NCI-H1436 (cell line): ENCODE results near the gene PPM1N.

Experiments
- DNase-seq: peaks from one replicate; lab custom pipeline; 2025; lab: John Stamatoyannopoulos, UW

Gene PPM1N

DNA sequence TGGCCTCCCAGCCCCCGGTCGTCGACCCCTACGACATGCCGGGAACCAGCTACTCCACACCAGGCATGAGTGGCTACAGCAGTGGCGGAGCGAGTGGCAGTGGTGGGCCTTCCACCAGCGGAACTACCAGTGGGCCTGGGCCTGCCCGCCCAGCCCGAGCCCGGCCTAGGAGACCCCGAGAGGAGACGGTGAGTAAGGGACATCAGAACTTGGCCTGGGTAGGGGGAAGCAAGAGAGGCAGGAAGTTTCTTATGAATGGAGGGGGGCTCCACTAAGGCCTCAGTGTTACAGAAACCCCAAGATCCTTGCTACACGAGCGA is 27.5 kb upstream of the PPM1N start:
- no peak for DNase-seq

DNA sequence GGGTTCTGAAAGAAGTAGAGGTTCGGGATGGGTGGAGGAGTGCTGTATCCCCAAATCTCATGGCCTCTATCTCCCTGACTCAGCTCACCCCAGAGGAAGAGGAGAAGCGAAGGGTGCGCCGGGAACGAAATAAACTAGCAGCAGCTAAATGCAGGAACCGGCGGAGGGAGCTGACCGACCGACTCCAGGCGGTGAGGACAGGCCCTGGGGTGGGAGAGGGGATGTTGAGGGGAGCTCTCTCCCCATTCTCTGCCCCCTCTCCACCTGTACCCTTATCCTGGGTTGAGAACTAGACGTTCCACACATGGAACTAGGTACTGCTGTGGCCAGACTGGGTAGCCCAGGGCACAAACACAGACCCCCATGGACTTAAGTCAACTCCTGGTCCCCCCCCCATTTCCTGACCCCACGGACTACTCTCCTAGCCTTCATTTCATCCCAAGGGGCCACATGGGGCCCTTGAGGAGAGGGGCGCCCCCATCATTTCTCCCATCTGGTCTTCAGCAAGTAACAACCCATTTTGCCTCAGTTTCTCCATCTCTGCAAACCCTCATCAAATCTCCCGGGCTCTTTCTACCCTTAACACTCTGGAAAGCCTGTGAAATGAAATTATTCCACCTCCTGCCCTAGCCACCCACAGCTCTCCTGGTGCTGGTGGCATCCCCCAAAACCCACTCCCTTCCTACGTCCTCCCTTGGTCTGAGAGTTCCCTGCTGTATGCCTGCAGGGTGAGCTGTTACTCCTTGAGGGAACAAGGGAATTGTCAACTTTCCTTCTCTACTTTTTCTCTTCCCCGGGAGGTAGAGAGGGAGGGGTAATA is 26.9 kb upstream of the PPM1N start:
- no peak for DNase-seq

DNA sequence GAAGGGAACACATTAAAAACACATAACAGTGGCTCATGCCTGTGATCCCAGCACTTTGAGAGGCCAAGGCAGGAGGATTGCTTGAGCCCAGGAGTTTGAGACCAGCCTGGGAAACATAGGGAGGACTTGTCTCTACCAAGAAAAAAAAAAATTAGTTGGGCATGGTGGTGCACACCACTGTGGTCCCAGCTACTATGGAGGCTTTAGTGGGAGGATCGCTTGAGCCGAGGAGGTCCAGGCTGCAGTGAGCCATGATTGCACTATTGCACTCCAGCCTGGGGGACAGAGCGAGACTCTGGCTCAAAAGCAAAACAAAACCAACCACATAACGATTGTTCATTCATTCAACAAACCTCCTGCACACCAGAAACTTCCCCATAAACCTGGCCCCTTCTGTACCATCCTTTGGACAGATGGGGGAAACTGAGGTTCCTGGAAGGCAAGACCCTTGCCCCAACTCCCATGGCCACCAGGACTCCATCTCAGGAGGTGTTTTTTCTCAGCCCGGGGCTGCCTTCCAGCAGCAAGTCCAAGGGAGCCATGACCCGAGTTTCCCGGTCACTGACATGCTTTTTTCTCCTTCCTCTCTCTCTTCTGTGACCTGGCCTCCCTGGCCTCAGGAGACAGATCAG is 26.2 kb upstream of the PPM1N start:
- DNase-seq: no peak

DNA sequence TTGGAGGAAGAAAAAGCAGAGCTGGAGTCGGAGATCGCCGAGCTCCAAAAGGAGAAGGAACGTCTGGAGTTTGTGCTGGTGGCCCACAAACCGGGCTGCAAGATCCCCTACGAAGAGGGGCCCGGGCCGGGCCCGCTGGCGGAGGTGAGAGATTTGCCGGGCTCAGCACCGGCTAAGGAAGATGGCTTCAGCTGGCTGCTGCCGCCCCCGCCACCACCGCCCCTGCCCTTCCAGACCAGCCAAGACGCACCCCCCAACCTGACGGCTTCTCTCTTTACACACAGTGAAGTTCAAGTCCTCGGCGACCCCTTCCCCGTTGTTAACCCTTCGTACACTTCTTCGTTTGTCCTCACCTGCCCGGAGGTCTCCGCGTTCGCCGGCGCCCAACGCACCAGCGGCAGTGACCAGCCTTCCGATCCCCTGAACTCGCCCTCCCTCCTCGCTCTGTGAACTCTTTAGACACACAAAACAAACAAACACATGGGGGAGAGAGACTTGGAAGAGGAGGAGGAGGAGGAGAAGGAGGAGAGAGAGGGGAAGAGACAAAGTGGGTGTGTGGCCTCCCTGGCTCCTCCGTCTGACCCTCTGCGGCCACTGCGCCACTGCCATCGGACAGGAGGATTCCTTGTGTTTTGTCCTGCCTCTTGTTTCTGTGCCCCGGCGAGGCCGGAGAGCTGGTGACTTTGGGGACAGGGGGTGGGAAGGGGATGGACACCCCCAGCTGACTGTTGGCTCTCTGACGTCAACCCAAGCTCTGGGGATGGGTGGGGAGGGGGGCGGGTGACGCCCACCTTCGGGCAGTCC is 25.5 kb upstream of the PPM1N start:
- DNase-seq: no peak

DNA sequence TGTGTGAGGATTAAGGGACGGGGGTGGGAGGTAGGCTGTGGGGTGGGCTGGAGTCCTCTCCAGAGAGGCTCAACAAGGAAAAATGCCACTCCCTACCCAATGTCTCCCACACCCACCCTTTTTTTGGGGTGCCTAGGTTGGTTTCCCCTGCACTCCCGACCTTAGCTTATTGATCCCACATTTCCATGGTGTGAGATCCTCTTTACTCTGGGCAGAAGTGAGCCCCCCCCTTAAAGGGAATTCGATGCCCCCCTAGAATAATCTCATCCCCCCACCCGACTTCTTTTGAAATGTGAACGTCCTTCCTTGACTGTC is 24.9 kb upstream of the PPM1N start:
- no peak for DNase-seq

DNA sequence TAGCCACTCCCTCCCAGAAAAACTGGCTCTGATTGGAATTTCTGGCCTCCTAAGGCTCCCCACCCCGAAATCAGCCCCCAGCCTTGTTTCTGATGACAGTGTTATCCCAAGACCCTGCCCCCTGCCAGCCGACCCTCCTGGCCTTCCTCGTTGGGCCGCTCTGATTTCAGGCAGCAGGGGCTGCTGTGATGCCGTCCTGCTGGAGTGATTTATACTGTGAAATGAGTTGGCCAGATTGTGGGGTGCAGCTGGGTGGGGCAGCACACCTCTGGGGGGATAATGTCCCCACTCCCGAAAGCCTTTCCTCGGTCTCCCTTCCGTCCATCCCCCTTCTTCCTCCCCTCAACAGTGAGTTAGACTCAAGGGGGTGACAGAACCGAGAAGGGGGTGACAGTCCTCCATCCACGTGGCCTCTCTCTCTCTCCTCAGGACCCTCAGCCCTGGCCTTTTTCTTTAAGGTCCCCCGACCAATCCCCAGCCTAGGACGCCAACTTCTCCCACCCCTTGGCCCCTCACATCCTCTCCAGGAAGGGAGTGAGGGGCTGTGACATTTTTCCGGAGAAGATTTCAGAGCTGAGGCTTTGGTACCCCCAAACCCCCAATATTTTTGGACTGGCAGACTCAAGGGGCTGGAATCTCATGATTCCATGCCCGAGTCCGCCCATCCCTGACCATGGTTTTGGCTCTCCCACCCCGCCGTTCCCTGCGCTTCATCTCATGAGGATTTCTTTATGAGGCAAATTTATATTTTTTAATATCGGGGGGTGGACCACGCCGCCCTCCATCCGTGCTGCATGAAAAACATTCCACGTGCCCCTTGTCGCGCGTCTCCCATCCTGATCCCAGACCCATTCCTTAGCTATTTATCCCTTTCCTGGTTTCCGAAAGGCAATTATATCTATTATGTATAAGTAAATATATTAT is 24.3 kb upstream of the PPM1N start:
- no peak for DNase-seq

DNA sequence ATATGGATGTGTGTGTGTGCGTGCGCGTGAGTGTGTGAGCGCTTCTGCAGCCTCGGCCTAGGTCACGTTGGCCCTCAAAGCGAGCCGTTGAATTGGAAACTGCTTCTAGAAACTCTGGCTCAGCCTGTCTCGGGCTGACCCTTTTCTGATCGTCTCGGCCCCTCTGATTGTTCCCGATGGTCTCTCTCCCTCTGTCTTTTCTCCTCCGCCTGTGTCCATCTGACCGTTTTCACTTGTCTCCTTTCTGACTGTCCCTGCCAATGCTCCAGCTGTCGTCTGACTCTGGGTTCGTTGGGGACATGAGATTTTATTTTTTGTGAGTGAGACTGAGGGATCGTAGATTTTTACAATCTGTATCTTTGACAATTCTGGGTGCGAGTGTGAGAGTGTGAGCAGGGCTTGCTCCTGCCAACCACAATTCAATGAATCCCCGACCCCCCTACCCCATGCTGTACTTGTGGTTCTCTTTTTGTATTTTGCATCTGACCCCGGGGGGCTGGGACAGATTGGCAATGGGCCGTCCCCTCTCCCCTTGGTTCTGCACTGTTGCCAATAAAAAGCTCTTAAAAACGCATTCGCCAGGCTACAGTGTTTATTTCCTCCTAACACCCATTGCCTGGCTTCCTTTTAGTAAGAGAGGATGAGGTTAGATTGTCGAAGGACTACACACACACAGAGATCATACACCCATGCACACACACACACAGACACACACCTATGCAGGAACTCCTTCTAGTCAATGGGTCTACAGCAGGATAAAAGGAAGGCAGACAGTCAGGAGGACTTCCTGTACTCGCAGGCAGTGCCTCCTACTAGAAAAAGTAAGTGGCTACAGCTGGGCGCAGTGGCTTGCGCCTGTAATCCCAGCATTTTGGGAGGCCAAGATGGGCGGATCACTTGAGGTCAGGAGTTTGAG is 23.4 kb upstream of the PPM1N start:
- no peak for DNase-seq

DNA sequence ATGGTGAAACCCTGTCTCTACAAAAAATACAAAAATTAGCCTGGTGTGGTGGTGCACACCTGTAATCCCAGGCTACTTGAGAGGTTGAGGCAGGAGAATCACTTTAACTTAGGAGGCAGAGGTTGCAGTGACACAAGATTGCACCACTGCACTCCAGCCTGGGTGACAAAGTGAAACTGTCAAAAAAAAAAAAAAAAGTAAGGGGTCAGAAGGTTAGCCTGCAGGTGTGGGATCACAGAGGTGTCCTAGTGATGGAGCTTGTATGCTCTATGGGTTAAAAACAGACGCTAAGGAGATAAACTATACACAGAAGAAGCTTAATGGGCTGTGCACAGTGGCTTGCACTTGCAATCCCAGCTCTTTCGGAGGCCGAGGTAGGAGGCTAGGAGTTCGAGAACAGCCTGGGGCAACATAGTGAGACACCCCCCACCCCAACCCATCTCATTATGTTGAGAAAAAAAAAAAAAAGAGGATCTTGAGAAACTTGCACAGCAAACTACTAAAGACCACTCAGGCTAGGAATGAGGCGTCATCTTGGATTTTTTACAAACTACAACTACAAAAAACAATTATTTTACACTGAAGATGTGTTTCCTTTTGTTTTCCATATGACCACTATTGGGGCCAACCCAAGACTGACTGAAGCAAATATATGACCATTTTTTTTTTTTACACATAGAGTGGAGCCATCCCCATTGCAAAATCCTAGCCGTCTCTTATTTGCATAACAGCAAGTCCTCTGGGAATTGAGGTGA is 22.5 kb upstream of the PPM1N start:
- DNase-seq: no peak

DNA sequence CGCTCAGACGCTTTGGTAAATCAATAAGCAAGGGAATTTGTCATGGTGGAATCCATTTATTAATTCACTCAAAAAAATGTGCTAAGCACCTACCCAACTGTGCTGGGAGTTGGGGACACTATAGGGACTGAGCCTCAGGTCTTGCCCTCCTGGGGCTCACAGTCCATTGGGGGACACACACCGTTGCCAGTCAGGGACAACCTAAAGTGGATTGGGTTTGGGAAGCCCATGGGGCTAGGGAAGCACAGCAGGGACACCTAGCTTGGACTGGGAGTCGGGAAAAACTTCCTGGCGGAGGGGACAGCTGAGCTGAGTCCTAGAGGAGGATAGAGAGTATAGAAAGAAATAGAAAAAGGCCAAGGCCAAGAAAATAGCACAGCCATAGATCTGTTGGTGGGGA is 21.9 kb upstream of the PPM1N start:
- no peak for DNase-seq

DNA sequence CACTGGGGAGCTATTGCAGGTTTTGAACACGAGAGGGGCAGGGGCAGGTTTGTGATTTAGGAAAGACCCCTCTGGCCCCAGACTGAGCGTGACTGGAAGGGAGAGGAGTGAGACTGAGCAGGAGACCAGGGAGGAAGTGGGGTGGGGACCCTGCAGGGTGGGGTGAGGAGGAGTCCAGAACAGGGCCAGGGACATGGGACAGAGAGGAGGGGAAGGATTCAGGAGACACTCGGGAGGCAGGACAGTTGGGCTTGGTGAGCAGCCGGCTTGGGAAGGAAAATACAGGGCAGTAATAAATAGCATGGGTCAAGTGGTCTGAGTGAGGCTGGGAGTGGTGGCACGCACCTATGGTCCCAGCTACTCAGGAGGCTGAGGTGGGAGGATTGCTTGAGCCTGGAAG is 21.1 kb upstream of the PPM1N start:
- DNase-seq: no peak

DNA sequence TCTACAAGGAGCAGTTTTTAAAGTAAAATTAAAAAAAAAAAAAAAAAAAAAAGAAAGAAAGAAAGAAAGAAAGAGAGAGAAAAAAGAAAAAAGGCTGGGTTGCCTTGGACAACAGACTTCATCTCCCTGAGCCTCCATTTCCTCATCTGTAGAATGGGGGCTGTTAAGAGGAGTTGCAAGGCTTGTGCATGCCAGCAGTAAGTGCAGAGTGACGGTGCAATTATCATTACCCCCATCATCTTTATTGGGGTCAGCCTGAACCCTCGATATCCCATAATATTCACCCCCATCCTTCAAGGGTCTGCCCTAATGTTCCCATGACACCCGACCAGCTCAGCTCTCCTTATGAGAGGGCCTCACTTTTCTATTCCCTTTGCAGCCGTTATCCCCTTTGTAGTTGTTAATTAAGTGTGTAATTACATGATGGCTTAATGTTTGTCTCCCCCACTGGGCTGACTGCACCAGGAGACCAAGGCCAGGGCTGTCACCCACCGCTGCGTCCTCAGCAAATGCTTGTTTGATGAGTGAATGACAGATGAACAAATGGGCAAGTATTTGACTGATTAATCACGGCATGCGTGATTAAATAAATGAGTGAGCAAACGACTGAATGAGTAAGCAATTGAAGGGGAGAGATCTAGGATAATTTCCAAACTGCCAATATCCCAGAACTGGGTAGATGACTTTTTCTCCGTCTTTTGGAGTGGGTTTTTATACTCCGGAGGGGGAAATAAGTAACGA is 20.4 kb upstream of the PPM1N start:
- peak; percentile 35 for DNase-seq

DNA sequence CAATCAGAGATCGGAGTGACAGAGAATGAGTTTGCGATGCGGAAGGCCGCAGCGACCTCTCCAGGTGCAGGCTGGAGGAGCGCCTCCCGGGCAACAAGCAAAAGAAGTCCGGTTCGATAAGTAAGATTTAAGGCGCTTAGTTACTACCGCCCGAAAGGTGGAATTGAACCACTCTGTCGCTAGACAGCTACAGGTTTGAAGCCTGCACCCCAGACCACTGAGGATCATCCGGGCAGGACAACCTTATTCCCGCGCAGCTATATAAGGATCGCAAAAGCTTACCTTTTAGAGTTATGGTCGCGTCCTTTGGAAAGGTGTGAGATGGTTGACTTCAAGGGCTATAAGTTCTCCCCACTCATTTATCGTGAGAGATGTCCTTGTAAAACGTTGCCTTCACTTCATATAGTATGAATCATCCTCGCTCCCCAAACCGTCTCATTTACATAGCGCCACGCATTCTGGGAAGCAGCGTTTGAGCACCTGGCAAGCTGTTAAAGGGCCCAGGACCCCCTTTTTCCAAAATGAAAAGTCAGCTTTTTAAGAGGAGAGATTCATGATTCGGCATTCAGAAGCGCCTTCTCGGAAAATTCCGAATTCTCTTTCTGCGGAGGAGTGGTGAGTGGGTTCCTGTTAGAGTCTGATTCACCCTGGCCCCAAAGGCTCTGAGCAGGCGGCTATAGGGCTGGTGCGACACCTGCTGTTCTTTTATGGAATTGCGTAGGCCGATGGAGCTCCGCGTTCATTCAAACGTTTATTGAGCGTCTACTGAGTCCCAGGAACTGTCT is 19.6 kb upstream of the PPM1N start:
- peak; percentile 83 for DNase-seq

DNA sequence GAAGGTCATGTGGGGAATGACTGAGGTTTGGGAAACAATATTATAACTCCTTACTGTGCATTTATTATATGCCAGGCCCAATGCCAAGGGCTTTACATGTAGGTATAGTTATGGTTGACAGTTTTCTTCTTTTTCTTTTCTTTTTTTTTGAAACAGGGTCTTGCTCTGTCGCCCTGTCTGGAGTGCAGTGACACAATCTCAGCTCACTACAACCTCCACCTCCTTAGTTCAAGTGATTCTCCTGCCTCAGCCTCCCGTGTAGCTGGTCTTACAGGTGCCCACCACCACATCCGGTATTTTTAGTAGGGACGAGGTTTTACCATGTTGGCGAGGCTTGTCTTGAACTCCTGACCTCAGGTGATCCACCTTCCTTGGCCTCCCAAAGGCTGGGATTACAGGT is 15.2 kb upstream of the PPM1N start:
- DNase-seq: no peak

DNA sequence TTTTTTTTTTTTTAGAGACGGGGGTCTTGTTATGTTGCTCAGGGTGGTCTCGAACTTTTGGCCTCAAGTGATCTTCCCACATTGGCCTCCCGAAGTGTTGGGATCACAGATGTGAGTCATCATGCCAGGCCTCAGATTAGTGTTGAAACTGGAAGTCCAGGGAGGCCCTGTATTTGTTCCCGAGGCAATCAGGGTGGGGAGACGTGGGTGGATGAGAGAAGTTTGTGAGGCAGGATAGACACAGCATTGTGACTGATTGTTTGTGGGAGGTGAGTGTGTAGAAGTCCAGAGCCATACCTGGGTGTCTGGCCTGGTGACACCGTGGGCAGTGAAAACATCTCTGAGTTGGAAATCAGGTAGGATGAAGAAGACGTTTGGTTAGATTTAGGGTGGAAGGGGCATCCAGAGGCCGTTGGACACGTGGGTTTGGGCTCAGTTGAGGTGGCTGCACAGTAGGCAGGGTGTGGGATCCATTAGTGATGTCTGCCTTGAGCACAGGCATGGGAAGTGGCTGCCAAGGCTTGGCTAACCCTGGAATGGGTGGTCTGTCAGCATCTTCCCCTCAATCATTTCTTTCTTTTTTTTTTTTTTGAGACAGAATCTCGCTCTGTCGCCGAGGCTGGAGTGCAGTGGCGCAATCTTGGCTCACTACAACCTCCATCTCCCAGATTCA is 13.8 kb upstream of the PPM1N start:
- no peak for DNase-seq

DNA sequence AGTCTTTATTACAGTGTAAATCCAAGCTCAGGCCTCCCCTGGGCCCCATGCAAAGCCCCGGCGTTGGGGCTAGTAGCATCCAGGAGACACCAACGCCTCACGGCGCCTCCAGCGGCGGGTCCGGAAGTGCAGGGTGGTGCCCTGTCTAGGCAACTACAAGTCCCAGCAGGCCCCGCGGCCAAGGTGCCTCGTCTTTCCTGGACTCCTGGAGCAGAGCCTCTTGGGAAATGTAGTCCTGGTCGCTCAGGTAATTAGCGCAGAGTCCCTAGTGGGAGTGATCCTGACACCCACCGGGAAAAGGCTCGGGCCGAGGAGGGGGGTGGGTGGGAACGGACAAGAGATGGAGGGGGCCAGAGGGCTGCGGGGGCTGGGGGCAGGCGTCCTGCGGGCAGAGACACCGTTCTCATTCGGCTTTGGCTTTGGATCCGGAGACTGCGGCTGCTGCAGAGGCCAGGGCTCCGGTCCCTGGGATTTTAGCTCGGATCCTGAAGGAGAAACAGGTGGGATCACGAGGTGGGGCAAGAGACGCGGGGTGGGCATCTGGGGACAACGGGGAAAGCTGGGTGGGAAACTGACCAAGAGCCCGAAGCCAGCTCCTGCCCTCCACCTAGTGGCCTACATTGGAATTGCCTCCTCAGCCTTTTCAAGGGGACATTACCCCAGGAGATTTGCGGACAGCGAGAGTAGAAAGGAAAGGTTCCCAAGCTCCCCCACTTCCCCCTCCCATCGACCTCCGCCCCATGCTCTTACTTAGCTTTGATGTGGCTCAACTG is 12.8 kb upstream of the PPM1N start:
- DNase-seq: peak; percentile 96

DNA sequence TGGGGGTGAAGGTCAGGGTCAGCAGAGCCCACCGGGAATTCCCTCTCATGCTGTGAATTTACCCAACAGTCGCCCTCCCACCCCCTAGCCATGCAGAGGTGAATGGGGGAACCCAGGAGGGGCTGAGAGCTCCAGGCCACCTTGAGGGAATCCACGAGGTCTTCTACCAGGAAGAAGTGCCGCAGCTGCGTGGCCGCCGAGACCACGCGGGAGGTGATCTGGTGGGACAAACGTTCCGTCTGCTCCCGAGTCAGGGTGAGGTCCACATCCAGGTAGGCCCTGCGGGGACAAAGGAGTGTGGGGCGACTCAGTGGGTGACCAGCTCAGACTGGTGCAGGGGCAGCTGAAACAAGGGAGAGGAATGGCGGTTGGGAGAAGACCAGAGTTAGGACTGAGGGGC is 9.5 kb upstream of the PPM1N start:
- no peak for DNase-seq

DNA sequence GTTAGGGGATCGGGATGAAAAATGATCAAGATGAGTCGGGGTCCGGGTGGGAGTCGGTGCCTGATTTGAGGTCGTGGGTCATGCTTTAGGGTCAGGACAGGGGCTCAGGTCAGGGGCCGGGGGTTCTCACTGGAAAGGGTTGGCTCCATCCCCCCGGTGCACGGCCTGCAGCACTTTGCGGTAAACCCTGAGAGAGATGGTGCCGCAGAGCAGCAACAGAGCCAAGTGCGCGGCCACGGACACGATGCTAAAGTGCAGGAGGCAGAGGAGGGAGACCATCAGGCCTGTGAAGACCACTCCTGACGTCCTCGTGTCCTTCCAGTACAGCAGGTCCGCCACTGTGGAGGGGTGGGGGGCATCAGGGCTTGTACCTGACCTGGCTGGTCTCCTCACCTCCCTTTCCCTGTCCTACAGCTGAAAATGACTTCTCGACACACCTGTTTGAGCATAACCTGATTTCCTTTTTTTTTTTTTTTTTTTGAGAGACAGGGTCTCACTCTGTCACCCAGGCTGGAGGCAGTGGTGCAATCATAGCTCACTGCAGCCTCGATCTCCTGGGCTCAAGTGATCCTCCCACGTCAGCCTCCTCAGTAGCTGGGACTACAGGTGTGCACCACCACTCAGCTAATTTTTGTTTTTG is 8.9 kb upstream of the PPM1N start:
- DNase-seq: no peak
